ENCODE data around the gene SEZ6L. TPM values are rescaled to one million over a fixed set of nuclear protein-coding genes. Genes with fewer than 3 reads are reported as not detected.

The SEZ6L gene
- polyA plus RNA-seq, 1 donor = 4.3 TPM

DNA sequence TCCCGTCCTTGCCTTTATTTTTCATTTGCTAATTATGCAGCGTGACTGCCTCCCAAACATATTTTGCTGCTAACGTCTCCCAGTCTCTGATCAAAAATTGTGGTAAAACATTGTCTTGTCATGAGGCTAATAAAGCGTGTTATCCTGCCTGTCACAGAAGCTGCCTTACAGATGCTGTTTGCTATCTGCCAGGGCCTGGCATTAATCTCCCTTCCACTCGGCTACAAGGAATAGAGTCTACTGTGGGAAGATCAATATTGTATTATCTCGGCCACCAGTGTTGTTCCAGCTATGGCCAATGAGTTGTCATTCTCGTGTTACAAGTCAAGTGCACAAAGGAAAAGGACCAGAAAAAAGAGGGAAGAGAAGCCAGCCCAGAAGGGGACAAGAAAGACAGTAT lies 100.3 kb downstream of the SEZ6L start:
- no peak overlapping the region for H3K4me3 ChIP-seq (ENCODE audit: low read length)
- 66% methylated on average over 2 of the region's 7 CpGs for WGBS (ENCODE audit: insufficient coverage, low lambda C conversion rate)
- no peaks in the 10 kb centered on the region for H3K27me3 ChIP-seq (ENCODE audit: control insufficient read depth, insufficient read depth, low read length)
- no peaks in the 10 kb centered on the region for H3K9me3 ChIP-seq (ENCODE audit: control insufficient read depth, low read depth, low read length)
- no peak for DNase-seq
- no peaks in the 10 kb centered on the region for H3K36me3 ChIP-seq (ENCODE audit: control insufficient read depth, insufficient read depth, low read length)
- no peak overlapping the region for H3K27ac ChIP-seq (ENCODE audit: low read length)
- no peaks in the 10 kb centered on the region for H3K4me1 ChIP-seq (ENCODE audit: control insufficient read depth, insufficient read depth, low read length)

DNA sequence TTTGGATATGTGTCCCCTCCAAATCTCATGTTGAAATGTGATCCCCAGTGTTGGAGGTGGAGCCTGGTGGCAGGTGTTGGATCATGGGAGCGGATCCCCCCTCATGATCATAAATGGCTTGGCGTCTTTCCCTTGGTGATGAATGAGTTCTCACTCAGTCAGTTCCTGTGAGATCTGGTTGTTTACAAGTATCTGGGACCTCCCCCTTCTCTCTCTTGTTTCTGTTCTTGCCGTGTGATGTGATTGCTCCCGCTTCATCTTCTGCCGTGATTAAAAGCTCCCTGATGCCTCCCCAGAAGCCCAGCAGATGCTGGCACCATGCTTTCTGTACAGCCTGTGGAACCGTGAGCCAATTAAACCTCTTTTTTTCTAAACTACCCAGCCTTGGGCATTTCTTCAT lies 102.2 kb downstream of the SEZ6L start:
- H3K27ac ChIP-seq (ENCODE audit: low read length) = no peak overlapping the region
- H3K9me3 ChIP-seq (ENCODE audit: control insufficient read depth, low read depth, low read length) = no peaks in the 10 kb centered on the region
- H3K4me1 ChIP-seq (ENCODE audit: control insufficient read depth, insufficient read depth, low read length) = no peaks in the 10 kb centered on the region
- no peaks in the 10 kb centered on the region for H3K36me3 ChIP-seq (ENCODE audit: control insufficient read depth, insufficient read depth, low read length)
- no peaks in the 10 kb centered on the region for H3K27me3 ChIP-seq (ENCODE audit: control insufficient read depth, insufficient read depth, low read length)
- H3K4me3 ChIP-seq (ENCODE audit: low read length) = no peak overlapping the region
- no peak for DNase-seq
- WGBS (ENCODE audit: insufficient coverage, low lambda C conversion rate) = no CpG with 5 or more reads among the region's 6 CpGs

DNA sequence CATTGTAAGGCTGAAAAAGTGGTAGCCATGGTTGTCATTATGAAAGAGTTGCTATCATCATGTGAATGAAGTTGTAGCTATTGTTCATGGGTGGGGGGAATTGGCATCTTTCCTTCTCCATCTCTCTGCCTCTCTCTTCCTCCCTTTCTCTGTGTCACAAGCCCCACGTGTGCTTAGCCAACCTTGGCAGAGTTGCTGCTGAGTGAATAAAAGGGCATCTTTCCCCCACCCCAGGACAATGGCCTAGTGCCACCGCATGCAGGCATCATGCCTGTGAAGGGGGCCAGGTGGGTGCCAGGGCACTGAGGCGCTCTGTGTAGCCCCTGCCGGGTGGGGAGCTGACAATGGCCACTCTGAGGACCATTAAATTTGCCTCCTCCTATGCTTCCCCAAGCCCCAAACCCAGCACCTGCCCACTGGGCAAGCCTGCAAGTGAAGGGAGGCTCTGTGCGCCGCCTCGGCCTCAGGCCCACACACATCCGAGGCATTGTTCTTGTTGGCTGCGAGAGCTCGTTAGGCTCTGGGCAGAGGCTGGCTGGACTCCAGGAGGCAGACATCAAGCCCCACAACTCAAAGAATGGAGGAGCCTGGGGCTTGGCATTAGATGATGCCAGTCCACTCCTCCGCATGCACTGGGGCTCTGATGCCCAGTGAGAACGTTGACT lies 103.9 kb downstream of the SEZ6L start:
- no CpG with 5 or more reads among the region's 12 CpGs for WGBS (ENCODE audit: insufficient coverage, low lambda C conversion rate)
- Histone ChIP-seq H3K36me3 (ENCODE audit: control insufficient read depth, insufficient read depth, low read length) (no peaks in the 10 kb centered on the region), H3K27ac (ENCODE audit: low read length) (no peak overlapping the region), H3K9me3 (ENCODE audit: control insufficient read depth, low read depth, low read length) (no peaks in the 10 kb centered on the region), H3K27me3 (ENCODE audit: control insufficient read depth, insufficient read depth, low read length) (no peaks in the 10 kb centered on the region), H3K4me3 (ENCODE audit: low read length) (no peak overlapping the region), H3K4me1 (ENCODE audit: control insufficient read depth, insufficient read depth, low read length) (no peaks in the 10 kb centered on the region)
- DNase-seq = no peak

DNA sequence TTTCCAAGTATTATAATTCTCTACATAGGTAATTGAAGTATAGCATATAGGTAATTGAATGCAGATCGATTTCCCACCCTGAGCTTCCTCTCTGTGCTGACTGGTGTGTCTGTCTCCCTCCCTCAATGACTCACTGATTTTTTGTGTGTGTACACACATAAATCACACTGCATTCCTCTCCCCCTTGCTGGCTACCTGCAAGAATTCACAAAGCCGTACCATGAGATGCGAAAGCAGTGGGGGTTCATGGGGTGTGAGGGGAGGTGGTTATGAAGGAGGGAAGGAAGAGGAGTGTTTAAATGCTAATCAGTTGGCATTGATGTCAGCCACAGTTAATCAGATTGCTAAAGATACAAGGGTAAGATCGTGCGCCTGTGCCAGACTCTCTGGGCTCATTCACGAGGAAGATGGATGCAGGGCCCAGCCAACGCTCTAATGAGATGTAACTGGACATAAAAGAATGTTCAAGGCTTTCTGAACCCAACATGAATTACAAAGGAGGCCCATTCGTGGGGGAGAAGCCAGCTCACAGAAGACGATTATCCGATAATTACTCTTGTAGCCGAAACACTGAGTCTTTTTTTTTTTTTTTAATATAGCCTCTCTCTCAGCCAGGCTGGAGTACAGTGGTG lies 107.4 kb downstream of the SEZ6L start:
- H3K4me3 ChIP-seq (ENCODE audit: low read length) = no peak overlapping the region
- no peak for DNase-seq
- no peaks in the 10 kb centered on the region for H3K4me1 ChIP-seq (ENCODE audit: control insufficient read depth, insufficient read depth, low read length)

DNA sequence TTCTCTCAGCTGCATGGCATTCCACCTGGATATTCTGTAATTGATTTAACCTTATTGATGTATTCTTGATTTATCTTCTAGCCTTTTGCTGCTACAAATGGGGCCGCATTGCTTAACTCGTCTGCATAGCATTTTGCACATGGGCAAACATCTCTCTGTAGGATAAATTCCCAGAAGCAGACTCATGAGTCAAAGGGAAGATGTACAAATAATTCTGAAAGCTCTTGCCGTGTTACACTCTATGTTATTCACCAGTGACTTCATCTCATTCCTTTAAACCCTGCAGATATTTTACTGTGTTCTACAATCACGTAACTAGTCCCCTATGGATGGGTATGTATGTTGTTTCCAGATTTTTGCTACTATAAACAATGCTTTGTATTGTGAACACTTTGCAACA lies 112.7 kb downstream of the SEZ6L start:
- Histone ChIP-seq H3K36me3 (ENCODE audit: control insufficient read depth, insufficient read depth, low read length) (no peaks in the 10 kb centered on the region), H3K27ac (ENCODE audit: low read length) (no peak overlapping the region), H3K4me3 (ENCODE audit: low read length) (no peak overlapping the region), H3K4me1 (ENCODE audit: control insufficient read depth, insufficient read depth, low read length) (no peaks in the 10 kb centered on the region), H3K9me3 (ENCODE audit: control insufficient read depth, low read depth, low read length) (no peaks in the 10 kb centered on the region), H3K27me3 (ENCODE audit: control insufficient read depth, insufficient read depth, low read length) (no peaks in the 10 kb centered on the region)
- DNase-seq = no peak
- WGBS (ENCODE audit: insufficient coverage, low lambda C conversion rate) = 75% methylated on average over 2 of the region's 4 CpGs

More for the DNA sequence above, 107.4 kb downstream of the SEZ6L start:
- Histone ChIP-seq H3K9me3 (ENCODE audit: control insufficient read depth, low read depth, low read length) (no peaks in the 10 kb centered on the region), H3K36me3 (ENCODE audit: control insufficient read depth, insufficient read depth, low read length) (no peaks in the 10 kb centered on the region), H3K27ac (ENCODE audit: low read length) (no peak overlapping the region), H3K27me3 (ENCODE audit: control insufficient read depth, insufficient read depth, low read length) (no peaks in the 10 kb centered on the region)
- WGBS (ENCODE audit: insufficient coverage, low lambda C conversion rate) = 50% methylated on average over 2 of the region's 11 CpGs

DNA sequence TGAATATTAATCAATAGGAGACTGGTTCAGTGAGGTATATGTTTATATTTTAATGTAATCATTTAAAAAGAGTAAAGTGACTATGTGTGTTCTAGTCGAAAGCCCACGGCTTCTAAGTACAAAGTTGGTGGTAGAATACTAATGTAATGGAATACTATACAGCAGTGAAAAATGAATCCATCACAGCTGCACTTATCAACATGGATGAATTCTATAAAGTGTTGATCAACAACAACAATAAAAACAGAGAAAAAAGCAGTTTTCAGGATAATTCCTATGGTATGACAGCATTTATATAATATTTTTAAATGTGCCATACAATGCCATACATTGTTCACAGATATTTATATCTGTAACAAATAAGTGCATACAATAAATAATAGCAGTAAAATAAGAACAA lies 114.1 kb downstream of the SEZ6L start:
- WGBS (ENCODE audit: insufficient coverage, low lambda C conversion rate) = no CpG with 5 or more reads among the region's 2 CpGs
- H3K9me3 ChIP-seq (ENCODE audit: control insufficient read depth, low read depth, low read length) = no peaks in the 10 kb centered on the region
- no peak overlapping the region for H3K4me3 ChIP-seq (ENCODE audit: low read length)
- H3K36me3 ChIP-seq (ENCODE audit: control insufficient read depth, insufficient read depth, low read length) = no peaks in the 10 kb centered on the region
- no peak for DNase-seq
- H3K27ac ChIP-seq (ENCODE audit: low read length) = no peak overlapping the region
- no peaks in the 10 kb centered on the region for H3K4me1 ChIP-seq (ENCODE audit: control insufficient read depth, insufficient read depth, low read length)
- H3K27me3 ChIP-seq (ENCODE audit: control insufficient read depth, insufficient read depth, low read length) = no peaks in the 10 kb centered on the region

DNA sequence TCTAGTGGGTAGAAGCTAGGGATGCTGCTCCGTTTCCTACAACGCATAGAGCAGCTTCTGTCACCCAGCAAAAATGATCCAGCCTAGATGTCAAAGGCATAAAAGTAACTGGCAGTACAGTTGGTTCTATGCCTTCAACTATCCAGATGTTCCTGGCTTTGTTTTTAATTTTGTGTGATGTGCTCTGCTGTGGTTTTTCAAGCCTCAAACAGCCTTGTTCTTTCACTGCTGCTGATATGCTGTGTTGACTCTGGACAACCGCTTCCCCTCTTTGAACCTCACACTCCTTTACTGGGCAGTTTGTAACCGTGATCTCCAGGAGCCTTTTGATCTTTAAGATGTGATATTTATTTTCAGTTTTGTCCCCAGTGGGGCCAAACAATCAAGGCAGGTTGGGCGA lies 116.4 kb downstream of the SEZ6L start:
- no peaks in the 10 kb centered on the region for H3K9me3 ChIP-seq (ENCODE audit: control insufficient read depth, low read depth, low read length)
- H3K27ac ChIP-seq (ENCODE audit: low read length) = no peak overlapping the region
- no peak overlapping the region for H3K4me3 ChIP-seq (ENCODE audit: low read length)
- no peak for DNase-seq
- no peaks in the 10 kb centered on the region for H3K27me3 ChIP-seq (ENCODE audit: control insufficient read depth, insufficient read depth, low read length)
- no CpG with 5 or more reads among the region's 5 CpGs for WGBS (ENCODE audit: insufficient coverage, low lambda C conversion rate)
- no peaks in the 10 kb centered on the region for H3K36me3 ChIP-seq (ENCODE audit: control insufficient read depth, insufficient read depth, low read length)
- no peaks in the 10 kb centered on the region for H3K4me1 ChIP-seq (ENCODE audit: control insufficient read depth, insufficient read depth, low read length)

DNA sequence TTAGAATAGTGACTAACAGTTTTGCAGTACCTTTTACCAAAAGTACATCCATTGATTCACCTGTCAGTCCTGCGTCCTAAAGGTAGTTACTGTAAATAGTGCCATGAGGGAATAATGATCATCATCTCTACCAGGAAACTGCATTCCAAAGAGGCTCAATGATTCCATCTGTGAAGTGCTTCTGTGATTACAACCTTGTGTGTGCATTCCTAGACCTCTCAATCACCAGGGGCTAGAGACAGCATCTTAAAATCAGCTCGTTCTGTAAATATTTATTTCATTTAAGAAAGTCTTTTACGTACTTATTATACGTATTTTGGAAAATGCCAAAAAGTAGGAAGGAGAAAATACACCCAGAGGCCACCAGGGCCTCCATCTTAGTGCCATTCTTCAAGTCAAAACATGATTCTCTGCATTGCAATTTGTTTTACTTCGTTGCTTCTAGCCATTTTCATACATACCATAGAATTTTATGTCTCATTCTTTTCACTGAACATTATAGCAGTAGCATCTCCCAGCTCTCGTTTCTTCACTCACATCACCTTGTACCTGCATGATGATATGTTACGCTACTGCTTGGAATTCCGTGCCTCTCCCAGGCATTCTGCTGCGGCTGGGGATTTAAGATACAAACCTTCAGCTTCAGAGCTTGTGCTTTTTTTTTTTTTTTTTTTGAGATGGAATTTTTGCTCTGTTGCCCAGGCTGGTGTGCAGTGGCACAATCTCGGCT lies 117.0 kb downstream of the SEZ6L start:
- no peaks in the 10 kb centered on the region for H3K4me1 ChIP-seq (ENCODE audit: control insufficient read depth, insufficient read depth, low read length)
- no peaks in the 10 kb centered on the region for H3K9me3 ChIP-seq (ENCODE audit: control insufficient read depth, low read depth, low read length)
- WGBS (ENCODE audit: insufficient coverage, low lambda C conversion rate) = 70% methylated on average over 5 of the region's 10 CpGs
- H3K27me3 ChIP-seq (ENCODE audit: control insufficient read depth, insufficient read depth, low read length) = no peaks in the 10 kb centered on the region
- H3K36me3 ChIP-seq (ENCODE audit: control insufficient read depth, insufficient read depth, low read length) = no peaks in the 10 kb centered on the region
- H3K4me3 ChIP-seq (ENCODE audit: low read length) = no peak overlapping the region
- no peak overlapping the region for H3K27ac ChIP-seq (ENCODE audit: low read length)
- no peak for DNase-seq

DNA sequence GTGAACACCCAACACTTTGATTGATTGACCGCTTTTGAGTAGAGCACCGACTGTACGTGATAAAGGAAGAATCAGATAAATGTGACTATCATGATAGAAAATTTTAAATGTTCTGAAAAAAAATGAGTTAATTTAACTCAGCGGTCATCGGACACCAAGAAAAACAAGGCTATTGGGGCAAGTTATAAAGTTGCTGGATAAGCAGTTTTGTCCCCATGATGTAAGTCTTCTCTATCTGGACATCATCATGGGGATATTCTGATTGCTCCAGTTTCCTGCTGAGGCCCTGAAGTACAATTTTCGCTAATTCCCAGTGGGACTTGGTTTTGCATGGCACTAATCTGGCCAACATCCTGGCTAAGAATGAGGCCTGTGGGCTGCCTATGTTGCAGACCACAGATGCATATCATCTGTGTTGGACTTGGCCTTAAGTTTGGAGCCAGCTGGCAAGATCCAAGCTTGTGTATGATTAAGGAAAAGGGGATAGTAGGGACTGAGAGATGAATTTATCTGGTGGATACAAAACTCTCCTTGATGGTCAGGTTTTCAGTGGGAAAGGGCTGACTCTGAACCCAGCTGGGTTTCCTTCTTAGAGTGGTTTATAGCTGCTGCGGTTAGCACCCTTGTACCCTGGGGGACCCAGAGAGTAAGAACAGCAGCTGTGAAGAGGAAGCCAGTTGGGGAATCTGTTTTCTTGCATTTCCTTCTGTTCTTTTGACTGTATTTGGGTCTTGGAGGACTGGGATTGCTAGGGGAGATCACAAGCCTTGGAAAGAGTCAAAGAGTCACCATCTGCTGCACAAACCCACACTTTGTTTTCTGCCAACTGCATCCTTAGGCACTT lies 118.3 kb downstream of the SEZ6L start:
- Histone ChIP-seq H3K36me3 (ENCODE audit: control insufficient read depth, insufficient read depth, low read length) (no peaks in the 10 kb centered on the region), H3K27ac (ENCODE audit: low read length) (no peak overlapping the region), H3K9me3 (ENCODE audit: control insufficient read depth, low read depth, low read length) (no peaks in the 10 kb centered on the region), H3K4me3 (ENCODE audit: low read length) (no peak overlapping the region), H3K4me1 (ENCODE audit: control insufficient read depth, insufficient read depth, low read length) (no peaks in the 10 kb centered on the region), H3K27me3 (ENCODE audit: control insufficient read depth, insufficient read depth, low read length) (no peaks in the 10 kb centered on the region)
- no peak for DNase-seq
- whole genome bisulfite sequencing (ENCODE audit: insufficient coverage, low lambda C conversion rate) = 90% methylated on average over 3 of the region's 7 CpGs

DNA sequence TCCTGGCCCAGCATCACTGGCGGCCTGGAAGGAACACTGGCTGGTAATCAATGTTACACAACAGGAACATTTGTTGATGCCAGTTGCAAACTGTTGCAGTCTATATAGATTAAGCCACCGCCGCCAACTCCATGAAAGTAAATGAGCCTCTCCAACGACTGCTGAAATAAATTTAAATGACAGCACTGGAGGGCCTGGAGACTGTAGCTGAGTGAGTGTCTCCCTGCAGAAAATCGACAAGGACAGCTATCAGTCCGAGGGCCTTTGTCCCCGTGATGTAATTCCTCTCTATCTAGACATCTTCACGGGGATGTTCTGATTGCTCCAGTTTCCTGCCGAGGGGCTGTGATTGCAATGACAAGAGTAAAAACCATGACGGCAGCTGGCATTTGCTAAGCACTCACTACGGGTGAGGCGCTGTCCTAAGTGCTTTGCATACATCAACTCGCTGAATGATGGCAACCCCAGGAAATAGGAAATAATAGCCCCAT lies 120.4 kb downstream of the SEZ6L start:
- Histone ChIP-seq H3K4me1 (ENCODE audit: control insufficient read depth, insufficient read depth, low read length) (no peaks in the 10 kb centered on the region), H3K4me3 (ENCODE audit: low read length) (no peak overlapping the region), H3K9me3 (ENCODE audit: control insufficient read depth, low read depth, low read length) (no peaks in the 10 kb centered on the region), H3K36me3 (ENCODE audit: control insufficient read depth, insufficient read depth, low read length) (no peaks in the 10 kb centered on the region), H3K27me3 (ENCODE audit: control insufficient read depth, insufficient read depth, low read length) (no peaks in the 10 kb centered on the region), H3K27ac (ENCODE audit: low read length) (no peak overlapping the region)
- WGBS (ENCODE audit: insufficient coverage, low lambda C conversion rate) = no CpG with 5 or more reads among the region's 13 CpGs
- DNase-seq = no peak
